Measurements from ENCODE around the gene OR5B17.

GRCh38 chr11:58330861-58331260 lies 28.0 kb downstream of the OR5B17 start:
- no peak for TF ChIP-seq POLR2AphosphoS5 (IDR thresholded peaks at IDR 0.05; ENCODE audit: low read depth, low read length)
- TF ChIP-seq POLR2A (IDR thresholded peaks at IDR 0.05; ENCODE audit: low read depth, low read length): no peak
- no peak for TF ChIP-seq TAF1 (IDR thresholded peaks at IDR 0.05; ENCODE audit: low read depth, low read length)

Measured in GM12891 (cell line).